HG03432 (cell line): ENCODE data around the gene P2RY11.
A peak's percentile ranks its signal among the peaks of the same experiment; 100 is the strongest.

ENCODE experiments used
- ATAC-seq: cut with Tn5 transposase; IDR thresholded peaks from one replicate; pipeline ENCODE4 v1.9.1; 2021; ENCODE audit warnings: mild to moderate bottlenecking, moderate library complexity; ENCODE audit not compliant: unreplicated experiment

Gene P2RY11

GRCh38 chr19:10112895-10113591 lies 1.6 kb downstream of the P2RY11 start:
- no peak for ATAC-seq

- ATAC-seq = no peak
Measured at GRCh38 chr19:10113592-10113963, 2.1 kb downstream of the P2RY11 start.

GRCh38 chr19:10113964-10114650 lies 2.6 kb downstream of the P2RY11 start:
- ATAC-seq = no peak

- no peak for ATAC-seq
Measured at GRCh38 chr19:10114651-10115391, 3.3 kb downstream of the P2RY11 start.

- no peak for ATAC-seq
Measured at GRCh38 chr19:10115392-10116084, 4.0 kb downstream of the P2RY11 start.

- ATAC-seq = no peak
Measured at GRCh38 chr19:10116085-10116865, 4.8 kb downstream of the P2RY11 start.

GRCh38 chr19:10116866-10117616 lies 5.5 kb downstream of the P2RY11 start:
- ATAC-seq = no peak

GRCh38 chr19:10118960-10119359 lies 7.5 kb downstream of the P2RY11 start:
- ATAC-seq = peak; percentile 4

- ATAC-seq = no peak
Measured at GRCh38 chr19:10120538-10121189, 9.2 kb downstream of the P2RY11 start.

GRCh38 chr19:10122045-10122444 lies 10.6 kb downstream of the P2RY11 start:
- no peak for ATAC-seq

GRCh38 chr19:10124429-10124828 lies 12.9 kb downstream of the P2RY11 start:
- ATAC-seq = no peak

- no peak for ATAC-seq
Measured at GRCh38 chr19:10126213-10126639, 14.7 kb downstream of the P2RY11 start.

GRCh38 chr19:10132905-10133304 lies 21.4 kb downstream of the P2RY11 start:
- no peak for ATAC-seq

GRCh38 chr19:10133596-10133995 lies 22.1 kb downstream of the P2RY11 start:
- no peak for ATAC-seq

GRCh38 chr19:10134040-10134439 lies 22.5 kb downstream of the P2RY11 start:
- ATAC-seq = no peak

GRCh38 chr19:10135551-10136334 lies 24.2 kb downstream of the P2RY11 start:
- no peak for ATAC-seq

- ATAC-seq = no peak
Measured at GRCh38 chr19:10136936-10137335, 25.4 kb downstream of the P2RY11 start.
